Measurements from ENCODE around the gene CCDC34. TPM values are rescaled to one million over a fixed set of nuclear protein-coding genes. Genes with fewer than 3 reads are reported as not detected.
A peak's percentile ranks its signal among the peaks of the same experiment; 100 is the strongest.

The CCDC34 gene
- total RNA-seq, 1 donor from 2014 or later = 4.5 TPM

GRCh38 chr11:27361649-27362431 lies 1.2 kb downstream of the CCDC34 start:
- H3K27me3 ChIP-seq (ENCODE audit: low read depth) = no peaks in the 10 kb centered on the region
- DNase-seq (no peak), ATAC-seq (no peak)
- no peak for TF ChIP-seq CTCF (IDR thresholded peaks at IDR 0.05)
- H3K27ac ChIP-seq = no peak overlapping the region
- no peaks in the 10 kb centered on the region for H3K9me3 ChIP-seq
- peaks cover 13% of the 10 kb centered on the region for H3K4me1 ChIP-seq
- no peaks in the 10 kb centered on the region for H3K36me3 ChIP-seq
- intact Hi-C loops (cut with DNase I) = no loop called here
- peak overlapping the region; percentile 82 for H3K4me3 ChIP-seq

GRCh38 chr11:27358296-27358695 lies 4.7 kb downstream of the CCDC34 start:
- peaks cover 8% of the 10 kb centered on the region for H3K4me1 ChIP-seq
- H3K27ac ChIP-seq = no peak overlapping the region
- no peaks in the 10 kb centered on the region for H3K9me3 ChIP-seq
- intact Hi-C loops (cut with DNase I) = no loop called here
- H3K27me3 ChIP-seq (ENCODE audit: low read depth) = no peaks in the 10 kb centered on the region
- no peak overlapping the region for H3K4me3 ChIP-seq
- DNase-seq (no peak), ATAC-seq (no peak)
- no peak for TF ChIP-seq CTCF (IDR thresholded peaks at IDR 0.05)
- H3K36me3 ChIP-seq = no peaks in the 10 kb centered on the region

GRCh38 chr11:27357250-27357649 lies 5.8 kb downstream of the CCDC34 start:
- TF ChIP-seq CTCF (IDR thresholded peaks at IDR 0.05) = no peak
- DNase-seq (no peak), ATAC-seq (no peak)
- intact Hi-C loops (cut with DNase I) = no loop called here
- peaks cover 4% of the 10 kb centered on the region for H3K4me1 ChIP-seq
- no peak overlapping the region for H3K4me3 ChIP-seq
- H3K27ac ChIP-seq = no peak overlapping the region
- no peaks in the 10 kb centered on the region for H3K27me3 ChIP-seq (ENCODE audit: low read depth)
- no peaks in the 10 kb centered on the region for H3K9me3 ChIP-seq
- no peaks in the 10 kb centered on the region for H3K36me3 ChIP-seq

GRCh38 chr11:27356624-27357222 lies 6.3 kb downstream of the CCDC34 start:
- no peaks in the 10 kb centered on the region for H3K4me1 ChIP-seq
- no peak overlapping the region for H3K4me3 ChIP-seq
- intact Hi-C loops (cut with DNase I) = no loop called here
- no peak for DNase-seq
- no peak overlapping the region for H3K27ac ChIP-seq
- H3K27me3 ChIP-seq (ENCODE audit: low read depth) = no peaks in the 10 kb centered on the region
- TF ChIP-seq CTCF (IDR thresholded peaks at IDR 0.05) = no peak
- ATAC-seq = no peak
- H3K9me3 ChIP-seq = no peaks in the 10 kb centered on the region
- H3K36me3 ChIP-seq = no peaks in the 10 kb centered on the region

- intact Hi-C loops (cut with DNase I) = no loop called here
- no peaks in the 10 kb centered on the region for H3K27me3 ChIP-seq (ENCODE audit: low read depth)
- no peak overlapping the region for H3K4me3 ChIP-seq
- DNase-seq = no peak
- TF ChIP-seq CTCF (IDR thresholded peaks at IDR 0.05) = no peak
- H3K36me3 ChIP-seq = no peaks in the 10 kb centered on the region
- ATAC-seq = peak; percentile 50 to 73
- H3K4me1 ChIP-seq = no peaks in the 10 kb centered on the region
- no peaks in the 10 kb centered on the region for H3K9me3 ChIP-seq
- no peak overlapping the region for H3K27ac ChIP-seq
Measured at GRCh38 chr11:27355575-27356104, 7.4 kb downstream of the CCDC34 start.

Data from lower lobe of right lung (tissue), 2 donors.